SIG-M5 treated with dmso at 0.1 percent for 504 hours (cell line): ENCODE measurements around the gene POLQ.
"Not testable (repeated sequence)": the region's sequence is repeated elsewhere in the genome, so short reads cannot be mapped to it uniquely, and the experiment has no call there.

Source experiments
- DNase-seq: peaks from one replicate; lab custom pipeline; 2025; ENCODE audit not compliant: unreplicated experiment; lab: John Stamatoyannopoulos, UW

Gene POLQ

DNA sequence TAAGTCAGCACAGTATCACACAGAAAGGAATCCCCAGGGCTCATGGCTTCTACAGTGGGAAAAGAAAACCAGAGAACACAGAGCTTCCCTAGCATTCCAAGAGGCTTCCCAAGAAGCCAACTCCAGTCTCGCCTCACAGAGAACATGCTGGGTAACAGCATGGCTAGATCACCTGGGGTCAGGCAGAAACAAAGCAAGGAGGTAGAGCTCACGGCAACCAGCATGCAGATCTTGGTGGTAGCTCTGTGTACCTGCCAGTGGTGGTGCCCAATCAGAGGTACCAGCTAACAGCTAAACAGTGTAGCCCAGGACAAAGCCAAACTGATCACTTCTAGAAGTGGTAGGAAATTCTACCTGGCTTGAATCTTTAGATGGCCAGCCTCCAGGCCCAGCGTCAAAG is 31.3 kb downstream of the POLQ start:
- DNase-seq = no peak

DNA sequence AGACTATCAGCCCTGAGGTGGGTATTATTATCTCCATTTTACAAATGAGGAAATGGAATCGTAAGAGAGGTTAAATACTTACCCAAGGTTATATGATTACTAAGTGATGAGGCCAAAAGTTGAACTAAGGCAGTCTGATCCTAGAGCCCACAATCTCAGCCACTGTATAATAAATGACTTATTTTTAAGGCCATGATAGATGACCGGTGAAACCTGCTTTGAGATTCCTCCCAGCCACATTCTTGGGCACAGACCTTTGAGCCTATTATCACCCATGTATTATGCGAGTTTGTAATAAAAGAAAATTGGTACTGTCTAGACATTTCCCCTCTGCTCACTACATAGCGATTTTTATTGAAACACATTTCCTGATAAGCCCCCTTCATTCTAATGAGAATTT is 37.4 kb downstream of the POLQ start:
- no peak for DNase-seq

DNA sequence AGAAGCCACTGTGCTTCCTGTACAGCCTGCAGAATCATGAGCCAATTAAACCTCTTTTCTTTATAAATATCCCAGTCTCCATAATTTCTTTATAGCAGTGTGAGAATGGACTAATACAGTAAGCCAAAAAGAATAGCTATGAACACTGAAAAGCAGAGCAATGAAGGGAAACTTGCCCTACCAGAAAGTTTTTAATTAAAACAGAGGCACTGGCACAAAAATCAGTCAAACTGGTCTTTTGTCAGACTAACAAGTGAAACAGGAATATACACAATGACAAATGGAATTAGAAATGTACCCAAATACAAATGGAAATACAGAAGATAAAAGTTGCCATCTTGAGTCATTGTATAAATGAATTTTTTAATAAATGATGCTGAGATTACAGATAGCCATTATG is 40.5 kb downstream of the POLQ start:
- DNase-seq = peak; percentile 32

GRCh38 chr3:121504618-121505017 is 41.2 kb downstream of the POLQ start:
- no peak for DNase-seq

DNA sequence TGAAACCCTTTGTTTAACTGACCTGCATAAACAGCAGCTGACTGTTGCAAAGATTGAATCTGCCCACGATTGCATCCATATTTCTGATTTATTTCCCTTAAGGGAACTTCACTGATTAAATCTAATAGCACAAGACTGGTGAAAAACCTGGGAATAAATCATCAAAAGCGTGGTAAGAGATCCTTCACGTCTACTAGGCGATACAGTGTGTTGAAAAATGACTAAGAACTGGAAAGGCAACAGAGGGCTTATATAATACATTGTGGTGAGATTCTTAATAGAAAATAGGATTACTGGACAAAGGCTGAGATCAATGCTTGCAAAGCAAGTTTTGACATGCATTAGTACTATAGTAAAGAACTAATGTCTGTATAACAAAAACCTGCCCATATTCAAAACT is 49.0 kb downstream of the POLQ start:
- DNase-seq = no peak

- DNase-seq = no peak
These were observed 52.4 kb downstream of the POLQ start for GRCh38 chr3:121493431-121493830.

DNA sequence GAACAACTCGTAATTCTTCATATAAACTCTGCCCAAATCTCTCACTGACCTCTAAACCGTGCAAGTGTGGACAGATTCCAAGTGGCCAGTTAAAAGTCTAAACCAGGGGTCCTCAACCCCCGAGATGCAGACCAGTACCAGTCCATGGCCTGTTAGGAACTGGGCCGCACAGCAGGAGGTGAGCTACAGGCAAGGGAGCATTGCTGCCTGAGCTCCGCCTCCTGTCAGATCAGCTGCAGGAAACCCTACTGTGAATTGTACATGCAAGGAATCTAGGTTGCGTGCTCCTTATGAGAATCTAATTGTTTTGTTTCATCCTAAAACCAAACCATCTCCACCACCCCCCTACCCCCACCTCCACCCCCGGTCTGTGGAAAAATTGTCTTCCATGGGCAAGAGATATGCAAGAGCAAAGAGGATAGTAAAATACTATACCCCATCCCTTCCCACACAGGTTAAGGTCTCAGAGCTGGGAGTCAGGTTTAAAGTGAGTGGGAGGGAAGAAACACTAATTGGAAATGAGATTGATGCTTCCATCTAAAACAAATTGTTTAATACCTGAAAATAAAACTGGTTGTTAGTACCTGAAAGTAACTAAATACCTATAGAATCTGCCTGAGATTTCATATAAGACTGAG is 54.0 kb downstream of the POLQ start:
- no peak for DNase-seq

DNA sequence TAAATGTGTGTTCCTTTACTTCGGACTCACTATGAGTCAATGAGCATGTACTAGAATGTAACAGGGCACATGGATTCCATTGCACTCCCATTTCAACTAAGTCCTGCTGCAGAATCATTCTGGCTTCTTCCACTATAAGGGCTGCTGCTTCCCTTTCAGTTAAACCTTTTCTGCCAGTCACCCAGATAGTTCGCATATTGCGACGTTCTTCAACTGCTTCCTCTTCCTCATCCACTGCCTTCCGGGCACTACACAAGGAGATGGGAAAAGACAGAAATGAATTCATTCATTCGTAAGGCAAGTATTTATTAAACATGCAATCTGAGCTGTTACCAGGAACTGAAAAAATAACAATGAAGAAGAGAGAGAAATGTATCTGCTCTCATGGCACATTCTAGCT is 55.6 kb downstream of the POLQ start:
- DNase-seq = peak; percentile 18

DNA sequence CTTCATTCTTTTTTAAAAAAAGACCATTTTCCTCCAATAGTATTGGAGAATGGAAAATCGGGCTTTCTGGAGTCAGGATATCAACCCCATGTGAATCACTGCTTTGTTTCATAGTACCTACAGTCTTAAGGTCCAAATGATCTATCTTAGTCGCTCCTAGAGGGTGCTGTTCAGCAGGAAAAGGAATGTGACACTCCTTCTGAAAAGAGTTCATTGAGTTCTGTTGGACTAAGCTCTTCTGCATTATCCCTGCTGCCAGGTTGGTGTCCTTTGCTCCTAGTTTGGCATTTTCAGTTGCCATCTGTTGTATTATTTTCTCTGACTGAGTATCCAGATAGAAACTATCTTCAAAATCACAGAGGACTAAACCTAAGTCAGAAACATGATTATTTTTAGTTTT is 57.2 kb downstream of the POLQ start:
- DNase-seq = peak; percentile 11

DNA sequence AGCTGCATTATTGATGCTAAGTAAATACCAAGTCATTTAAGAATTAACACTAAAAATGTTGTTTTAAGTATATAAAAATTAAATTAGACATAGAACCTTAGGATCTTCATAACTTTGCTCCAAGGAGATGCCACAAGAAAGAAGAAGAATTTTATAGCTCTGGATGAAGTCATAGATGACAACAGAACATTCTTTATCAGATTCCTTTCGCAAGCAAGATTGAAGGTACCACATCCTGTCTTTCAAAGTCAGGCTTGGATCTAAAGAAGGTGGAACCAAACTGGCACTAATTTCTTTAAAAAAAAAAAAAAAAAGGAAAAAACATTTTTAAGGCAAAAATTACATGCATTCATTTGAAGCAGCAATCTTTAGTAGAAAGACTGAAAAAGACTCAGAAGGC is 62.5 kb downstream of the POLQ start:
- DNase-seq = no peak

DNA sequence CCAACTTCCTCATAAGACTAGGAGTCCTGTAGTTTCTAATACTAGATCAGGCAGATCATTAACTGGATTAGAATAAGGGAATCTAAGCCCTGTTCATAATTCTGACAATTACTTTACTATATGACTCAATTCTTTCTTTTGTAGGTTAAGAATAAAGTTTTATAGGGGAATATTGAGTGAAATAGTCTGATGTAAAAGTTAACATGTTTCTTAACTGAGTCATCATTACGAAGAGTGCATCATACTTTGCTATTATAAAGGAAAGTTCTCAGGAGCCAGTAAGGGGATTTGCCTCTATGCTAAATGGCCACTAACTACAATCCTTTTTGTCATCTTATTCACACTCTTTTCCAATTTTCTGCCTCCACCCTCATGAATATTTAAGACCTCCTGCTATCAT is 63.1 kb downstream of the POLQ start:
- no peak for DNase-seq

GRCh38 chr3:121481106-121481880 is 64.5 kb downstream of the POLQ start:
- no peak for DNase-seq

DNA sequence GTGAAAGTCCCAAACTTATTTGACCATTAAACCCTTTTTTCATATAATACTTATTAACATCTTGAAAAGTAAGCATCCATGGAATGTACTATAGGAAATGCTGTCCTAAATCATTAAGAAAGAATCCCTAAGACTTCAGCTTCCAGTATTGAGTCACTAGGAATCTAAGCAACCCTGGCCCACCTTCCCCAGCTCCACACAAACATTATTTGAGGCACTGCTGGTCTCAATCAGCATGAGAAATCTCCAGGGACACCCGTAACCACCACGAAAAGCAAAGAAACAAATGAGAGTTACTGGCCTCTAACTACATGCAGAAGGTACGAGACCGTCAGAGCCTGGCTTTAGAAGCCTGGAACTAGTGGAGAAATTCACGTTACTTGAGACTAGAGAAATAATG is 68.2 kb downstream of the POLQ start:
- no peak for DNase-seq

GRCh38 chr3:121473001-121473400 is 72.8 kb downstream of the POLQ start:
- DNase-seq = no peak

DNA sequence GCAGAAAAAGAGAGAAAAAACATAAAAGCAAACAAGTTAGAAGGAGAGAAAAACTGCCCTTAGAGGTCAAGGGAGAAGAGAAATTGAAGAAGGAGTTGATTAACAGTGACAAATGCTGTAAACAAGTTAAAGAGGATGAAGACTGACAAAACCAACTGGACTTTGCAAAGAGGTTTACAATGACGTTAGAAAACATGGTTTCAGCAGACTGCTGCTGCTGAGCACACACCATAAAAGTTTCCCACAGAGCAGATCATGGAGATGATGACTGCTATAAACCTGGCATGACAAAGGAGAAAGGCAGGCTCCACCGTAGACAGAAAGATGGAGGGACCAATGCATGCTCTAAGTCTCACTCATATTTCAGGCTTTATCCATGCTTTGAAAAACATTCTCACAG is 78.7 kb downstream of the POLQ start:
- no peak for DNase-seq

DNA sequence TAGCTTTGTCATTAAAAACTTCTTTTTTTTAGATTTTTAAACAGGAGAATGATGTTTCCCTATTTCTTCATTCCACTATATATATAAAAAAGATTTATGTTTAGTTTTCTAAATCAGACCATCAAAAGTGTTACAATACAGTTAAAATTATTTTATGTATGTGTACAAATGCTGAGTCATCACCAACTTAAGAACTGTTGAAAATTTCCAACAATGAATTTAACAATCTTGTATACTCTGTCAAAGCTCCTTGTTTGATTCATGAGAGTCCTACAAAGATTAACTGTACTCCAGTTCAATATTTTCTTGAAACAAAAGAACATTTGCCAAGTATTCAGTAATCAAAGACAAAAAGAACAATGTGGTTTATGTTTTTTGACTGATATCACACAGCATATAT is 82.0 kb downstream of the POLQ start:
- no peak for DNase-seq

DNA sequence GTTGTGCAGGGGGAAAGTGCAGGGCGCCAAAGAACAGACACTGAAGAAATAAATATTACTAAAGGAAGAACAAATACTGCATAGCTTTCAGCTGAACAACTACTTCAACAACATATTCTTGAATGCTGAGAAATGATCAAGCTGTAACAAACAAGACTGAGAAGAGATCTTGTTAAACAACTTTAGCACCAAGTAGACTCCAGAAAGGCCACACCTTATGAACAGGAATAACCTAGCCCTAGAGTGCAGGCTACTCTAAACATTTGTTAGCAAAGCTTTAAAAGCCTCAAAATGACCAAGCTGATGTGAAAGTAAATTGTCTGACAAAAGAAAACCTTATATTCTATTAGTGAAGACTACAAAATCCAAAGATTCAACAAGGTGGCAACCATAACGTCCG is 83.2 kb downstream of the POLQ start:
- peak; percentile 3 for DNase-seq

GRCh38 chr3:121451752-121452151 is 94.0 kb downstream of the POLQ start:
- DNase-seq = not testable (repeated sequence)

DNA sequence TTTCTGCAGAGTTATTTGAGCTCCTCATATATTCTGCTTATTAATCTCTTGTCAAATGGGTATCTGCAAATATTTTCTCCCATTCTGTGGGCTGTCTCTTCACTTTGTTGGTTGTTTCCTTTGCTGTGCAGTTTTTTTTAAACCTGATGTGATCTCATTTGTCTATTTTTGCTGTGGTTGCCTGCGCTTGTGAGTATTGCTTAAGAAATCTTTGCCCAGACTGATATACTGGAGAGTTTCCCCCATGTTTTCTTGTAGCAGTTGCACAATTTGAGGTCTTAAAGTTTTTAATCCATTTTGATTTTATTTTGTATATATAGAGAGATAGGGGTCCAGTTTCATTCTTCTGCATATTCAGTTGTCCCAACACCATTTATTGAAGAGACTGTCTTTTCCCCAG is 102.3 kb downstream of the POLQ start:
- peak; percentile 24 for DNase-seq

DNA sequence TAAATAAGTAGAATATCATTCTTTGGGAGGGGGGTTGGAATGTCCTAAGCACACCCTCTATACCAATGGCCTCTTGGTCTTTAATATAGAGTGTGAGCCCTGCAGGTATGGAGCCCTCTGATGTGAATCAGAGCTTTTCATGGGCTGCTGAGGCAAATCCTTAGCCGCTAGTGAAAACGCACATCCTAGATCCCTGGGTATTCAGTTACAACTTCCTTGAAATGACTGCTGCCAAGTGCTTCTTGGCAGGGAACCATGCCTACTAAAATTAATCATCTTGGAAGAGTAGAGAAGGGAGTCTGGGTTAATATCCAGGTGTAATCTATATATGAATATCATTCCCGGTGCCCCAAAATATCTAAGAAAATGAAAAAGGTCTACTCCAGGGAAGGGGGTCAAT is 109.1 kb downstream of the POLQ start:
- DNase-seq = no peak

GRCh38 chr3:121436074-121436473 is 109.7 kb downstream of the POLQ start:
- DNase-seq = no peak

GRCh38 chr3:121431726-121432517 is 113.9 kb downstream of the POLQ start:
- no peak for DNase-seq
